Activated T-cell treated with anti-CD3 and anti-CD28 coated beads, Interleukin-2, amount 50 U/mL, for 4 hours (primary cell): ENCODE measurements around the gene MRAS. TPM values are rescaled to one million over a fixed set of nuclear protein-coding genes. Genes with fewer than 3 reads are reported as not detected.
"Not testable (repeated sequence)": the region's sequence is repeated elsewhere in the genome, so short reads cannot be mapped to it uniquely, and the experiment has no call there.

Experiments
- ATAC-seq, 2 donors: fragments of 200-7000 bp; cut with Tn5 transposase; one replicate each; pipeline ENCODE4 v1.10.0; 2021
- DNase-seq: peaks from one replicate; pipeline ENCODE4 v3.0.0-alpha.2; 2020
- H3K27me3 Mint-ChIP-seq: one replicate; pipeline ENCODE4 v1.8.0; 2021; ENCODE audit warnings: low read depth, mixed read lengths
- H3K36me3 Mint-ChIP-seq: one replicate; pipeline ENCODE4 v1.8.0; 2022; ENCODE audit warnings: mixed read lengths; ENCODE audit not compliant: insufficient read depth
- H3K4me1 Mint-ChIP-seq: one replicate; pipeline ENCODE4 v1.8.0; 2021; ENCODE audit warnings: low read depth, mixed read lengths
- H3K4me3 Mint-ChIP-seq: one replicate; pipeline ENCODE4 v1.8.0; 2021; ENCODE audit warnings: mild to moderate bottlenecking, moderate library complexity, mixed read lengths
- H3K9me3 Mint-ChIP-seq: one replicate; pipeline ENCODE4 v1.8.0; 2021; ENCODE audit warnings: mixed read lengths
- total RNA-seq, 3 donors: library from RNA; stranded (reverse); gene quantifications; one replicate each; pipeline ENCODE4 v1.2.1, GENCODE V29; 2021

The MRAS gene
- total RNA-seq, 3 donors from 2014 or later = 0.19 to 0.56 (median 0.34) TPM

- DNase-seq = no peak
- Mint-ChIP-seq H3K9me3 (no peaks in the 10 kb centered on the region), H3K4me1 (no peaks in the 10 kb centered on the region), H3K4me3 (no peak overlapping the region), H3K36me3 (no peaks in the 10 kb centered on the region), H3K27me3 (peaks cover 1% of the 10 kb centered on the region)
- ATAC-seq = no peak
Measured at GRCh38 chr3:138399766-138400165, 51.4 kb downstream of the MRAS start.

DNA sequence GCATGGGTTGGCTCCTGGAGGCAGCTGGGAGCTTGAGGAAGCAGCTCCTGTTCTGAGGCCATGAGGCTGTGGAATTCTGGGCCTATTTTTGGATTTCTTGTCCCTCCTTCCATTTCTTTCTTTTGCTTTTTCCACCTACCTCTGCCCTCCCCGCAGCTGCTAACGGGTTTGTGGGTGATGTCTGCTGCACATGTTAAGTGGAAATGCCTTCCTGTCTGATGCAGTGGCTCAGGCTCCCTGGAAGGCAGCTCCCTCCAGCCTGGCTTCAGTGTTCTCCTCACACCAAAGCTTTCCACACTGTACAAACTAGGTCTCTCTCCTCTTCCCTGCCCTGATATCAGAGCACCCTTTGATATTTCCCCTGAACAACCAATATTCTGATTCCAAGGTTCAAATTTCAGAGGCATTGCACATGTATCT lies 52.3 kb downstream of the MRAS start:
- DNase-seq (no peak), ATAC-seq (no peak)
- no peaks in the 10 kb centered on the region for H3K9me3 Mint-ChIP-seq
- H3K36me3 Mint-ChIP-seq = no peaks in the 10 kb centered on the region
- H3K4me3 Mint-ChIP-seq = no peak overlapping the region
- peaks cover 1% of the 10 kb centered on the region for H3K27me3 Mint-ChIP-seq
- H3K4me1 Mint-ChIP-seq = no peaks in the 10 kb centered on the region

DNA sequence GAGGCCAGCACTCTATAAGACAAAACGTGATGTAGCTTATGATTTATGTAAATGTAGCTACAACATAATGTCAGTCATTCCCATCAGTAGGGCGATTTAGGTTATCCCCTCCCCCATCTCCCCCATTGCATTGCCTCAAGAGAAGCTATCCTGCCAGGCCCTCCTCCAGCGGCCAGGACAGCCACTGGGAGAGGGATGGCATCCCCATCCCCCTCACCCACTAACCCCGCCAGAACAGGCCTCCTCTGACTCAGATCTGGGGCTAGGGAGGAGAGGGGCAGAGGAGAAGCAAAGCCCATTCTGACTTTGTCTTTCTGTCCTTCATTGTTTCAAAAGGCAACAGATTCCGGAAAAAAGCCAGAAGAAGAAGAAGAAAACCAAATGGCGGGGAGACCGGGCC lies 53.5 kb downstream of the MRAS start:
- no peak for DNase-seq
- H3K4me3 Mint-ChIP-seq = no peak overlapping the region
- ATAC-seq = no peak
- H3K4me1 Mint-ChIP-seq = no peaks in the 10 kb centered on the region
- H3K9me3 Mint-ChIP-seq = no peaks in the 10 kb centered on the region
- H3K36me3 Mint-ChIP-seq = no peaks in the 10 kb centered on the region
- H3K27me3 Mint-ChIP-seq = peaks cover 1% of the 10 kb centered on the region

DNA sequence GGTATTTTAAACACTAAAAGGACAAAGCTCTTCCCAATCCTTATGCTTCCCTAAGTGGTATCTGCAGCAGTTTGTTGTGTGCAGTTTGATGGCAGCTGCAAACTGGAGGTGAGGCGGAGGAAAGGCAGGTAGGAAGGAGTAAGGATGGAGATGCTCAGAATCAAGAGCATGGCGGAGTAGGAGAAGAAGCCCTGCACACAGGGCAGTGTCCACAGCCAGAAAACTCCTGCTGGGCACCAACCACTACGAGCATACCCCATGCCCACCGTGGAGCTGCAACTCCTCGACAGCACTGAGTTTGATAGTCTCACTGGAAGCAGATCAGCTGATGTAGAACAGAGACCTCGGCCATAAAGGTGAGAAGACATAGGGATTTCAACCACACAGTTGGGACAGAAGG lies 55.7 kb downstream of the MRAS start:
- ATAC-seq (no peak), DNase-seq (no peak)
- H3K36me3 Mint-ChIP-seq = no peaks in the 10 kb centered on the region
- no peaks in the 10 kb centered on the region for H3K9me3 Mint-ChIP-seq
- peaks cover 5% of the 10 kb centered on the region for H3K27me3 Mint-ChIP-seq
- H3K4me3 Mint-ChIP-seq = no peak overlapping the region
- no peaks in the 10 kb centered on the region for H3K4me1 Mint-ChIP-seq

DNA sequence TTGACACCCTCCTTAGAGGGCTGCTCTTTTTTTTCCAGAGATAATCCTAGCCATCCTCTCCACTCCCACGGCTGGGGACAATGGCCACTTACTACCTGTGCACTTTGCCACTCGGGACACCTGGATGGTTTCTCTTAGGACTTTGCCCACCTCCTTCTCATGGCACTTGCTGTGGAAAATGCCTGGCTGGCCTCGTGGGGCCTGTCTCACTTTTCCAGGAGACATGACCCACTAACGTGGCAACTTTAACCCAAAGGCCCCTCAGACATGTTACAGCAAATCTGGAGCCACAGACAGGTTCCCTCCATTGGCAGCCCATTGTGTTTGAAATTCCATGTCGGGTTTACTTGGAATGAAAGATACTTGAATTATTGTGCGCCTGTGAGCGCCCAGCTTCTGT lies 56.6 kb downstream of the MRAS start:
- H3K4me3 Mint-ChIP-seq = no peak overlapping the region
- no peaks in the 10 kb centered on the region for H3K4me1 Mint-ChIP-seq
- DNase-seq = no peak

DNA sequence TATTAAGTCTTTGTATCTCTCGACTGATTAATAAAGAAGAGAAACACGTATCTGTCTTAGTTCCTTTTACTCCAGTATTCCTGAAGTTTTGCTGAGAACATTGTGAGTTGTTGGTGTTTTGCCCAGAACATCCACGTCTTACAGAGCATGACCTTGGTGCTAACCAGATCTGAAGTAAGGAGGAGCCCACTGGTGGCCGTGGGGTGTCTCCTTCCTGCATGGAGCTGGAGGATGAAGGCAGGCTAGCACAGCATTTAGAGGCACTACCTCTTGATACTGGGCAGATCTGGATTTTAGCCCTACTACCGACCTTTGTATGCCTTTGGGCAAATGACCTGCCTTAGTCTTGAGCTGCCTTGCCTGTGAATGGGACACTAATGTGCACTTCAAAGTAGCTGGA lies 57.1 kb downstream of the MRAS start:
- H3K36me3 Mint-ChIP-seq = no peaks in the 10 kb centered on the region
- DNase-seq = no peak
- no peak overlapping the region for H3K4me3 Mint-ChIP-seq

More for the DNA sequence above, 56.6 kb downstream of the MRAS start:
- no peaks in the 10 kb centered on the region for H3K9me3 Mint-ChIP-seq
- no peak for ATAC-seq
- H3K36me3 Mint-ChIP-seq = no peaks in the 10 kb centered on the region
- peaks cover 6% of the 10 kb centered on the region for H3K27me3 Mint-ChIP-seq

DNA sequence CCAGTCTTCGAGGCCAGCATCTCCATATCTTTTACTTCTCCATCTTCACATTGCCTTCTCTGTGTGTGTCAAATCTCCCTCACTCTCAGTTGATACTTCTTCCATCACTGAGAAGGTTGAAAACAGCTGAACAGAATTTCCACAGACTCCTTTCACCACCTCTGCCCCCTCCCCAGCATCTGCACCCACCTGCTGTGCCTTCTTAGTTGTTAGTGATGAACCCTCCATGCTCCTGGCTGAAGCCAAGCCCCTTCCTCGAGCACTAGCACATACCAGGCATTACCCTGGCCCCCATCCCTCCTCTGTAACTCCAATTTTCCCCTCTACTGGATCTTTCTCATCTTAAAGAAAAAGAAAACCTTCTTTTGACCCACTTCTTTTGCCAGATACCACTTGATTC lies 58.2 kb downstream of the MRAS start:
- Mint-ChIP-seq H3K36me3 (no peaks in the 10 kb centered on the region), H3K4me1 (no peaks in the 10 kb centered on the region), H3K4me3 (no peak overlapping the region), H3K9me3 (no peaks in the 10 kb centered on the region), H3K27me3 (peaks cover 9% of the 10 kb centered on the region)
- ATAC-seq (no peak), DNase-seq (no peak)

More for the DNA sequence above, 57.1 kb downstream of the MRAS start:
- no peak for ATAC-seq
- no peaks in the 10 kb centered on the region for H3K9me3 Mint-ChIP-seq
- H3K27me3 Mint-ChIP-seq = peaks cover 10% of the 10 kb centered on the region
- H3K4me1 Mint-ChIP-seq = no peaks in the 10 kb centered on the region

DNA sequence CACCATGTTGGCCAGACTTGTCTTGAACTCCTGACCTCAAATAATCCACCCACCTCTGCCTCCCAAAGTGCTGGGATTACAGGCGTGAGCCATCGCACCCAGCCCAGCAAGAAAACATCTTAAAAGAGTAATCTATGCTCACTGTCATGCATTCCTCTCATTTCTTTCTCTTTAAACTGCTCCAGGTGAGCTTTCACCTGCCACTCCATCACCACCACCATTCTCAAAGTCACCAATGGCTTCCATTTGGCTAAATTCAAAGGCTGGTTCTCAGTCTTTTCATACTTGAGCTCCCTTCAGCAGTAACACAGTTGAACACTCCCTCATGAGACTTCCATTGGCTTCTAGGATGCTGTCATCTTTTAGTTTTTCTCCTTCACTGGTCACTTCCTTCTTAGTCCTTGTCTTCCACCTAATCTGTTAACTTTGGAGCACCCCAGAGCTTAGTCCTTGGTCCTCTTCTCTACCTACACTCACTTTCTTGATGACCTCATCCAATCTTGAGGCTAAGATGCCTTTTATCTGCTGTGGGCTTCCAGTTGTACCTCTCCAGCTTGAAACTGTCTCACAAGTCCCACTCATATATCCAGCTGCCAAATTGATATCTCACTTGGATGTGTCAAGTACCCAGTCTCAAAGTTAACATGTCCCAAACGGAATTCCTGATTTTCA lies 59.0 kb downstream of the MRAS start:
- Mint-ChIP-seq H3K27me3 (peaks cover 9% of the 10 kb centered on the region), H3K4me3 (no peak overlapping the region), H3K36me3 (no peaks in the 10 kb centered on the region), H3K9me3 (no peaks in the 10 kb centered on the region), H3K4me1 (no peaks in the 10 kb centered on the region)
- no peak for ATAC-seq
- no peak for DNase-seq

GRCh38 chr3:138408751-138409570 lies 60.6 kb downstream of the MRAS start:
- H3K4me3 Mint-ChIP-seq = no peak overlapping the region
- no peaks in the 10 kb centered on the region for H3K4me1 Mint-ChIP-seq
- DNase-seq (no peak), ATAC-seq (no peak)
- H3K9me3 Mint-ChIP-seq = no peaks in the 10 kb centered on the region
- H3K36me3 Mint-ChIP-seq = no peaks in the 10 kb centered on the region
- peaks cover 9% of the 10 kb centered on the region for H3K27me3 Mint-ChIP-seq

- H3K36me3 Mint-ChIP-seq = no peaks in the 10 kb centered on the region
- DNase-seq = no peak
- no peaks in the 10 kb centered on the region for H3K4me1 Mint-ChIP-seq
- no peaks in the 10 kb centered on the region for H3K9me3 Mint-ChIP-seq
- H3K27me3 Mint-ChIP-seq = peaks cover 14% of the 10 kb centered on the region
- no peak overlapping the region for H3K4me3 Mint-ChIP-seq
- ATAC-seq = no peak
Measured at GRCh38 chr3:138412821-138413551, 64.6 kb downstream of the MRAS start.

- not testable (repeated sequence) for H3K4me3 Mint-ChIP-seq
Measured at GRCh38 chr3:138416236-138416635, 67.9 kb downstream of the MRAS start.

DNA sequence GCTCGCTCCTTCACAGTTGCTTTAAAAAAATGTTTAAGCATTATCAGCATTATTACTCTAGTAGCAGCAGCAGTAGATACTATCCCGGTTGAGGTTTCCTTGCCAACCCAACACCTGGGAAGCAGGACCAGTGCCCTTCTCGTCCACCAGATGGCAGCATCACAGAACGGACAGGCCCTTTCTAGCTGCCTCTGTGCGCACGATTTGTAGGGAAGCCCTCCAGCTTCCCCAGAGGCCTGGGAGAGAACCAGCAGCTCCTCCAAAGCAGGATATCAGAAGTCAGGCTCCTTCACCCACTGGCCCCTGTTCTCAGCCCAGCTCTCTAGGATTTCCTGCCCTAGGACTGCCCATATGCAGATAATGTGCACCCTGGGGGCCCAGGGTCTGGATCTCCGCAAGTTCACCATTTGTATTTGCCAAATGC lies 69.2 kb downstream of the MRAS start:
- DNase-seq (peak; percentile 53), ATAC-seq (peak; percentile 84 to 85)
- H3K27me3 Mint-ChIP-seq = peaks cover 13% of the 10 kb centered on the region
- H3K9me3 Mint-ChIP-seq = no peaks in the 10 kb centered on the region
- H3K4me1 Mint-ChIP-seq = no peaks in the 10 kb centered on the region
- H3K4me3 Mint-ChIP-seq = no peak overlapping the region
- no peaks in the 10 kb centered on the region for H3K36me3 Mint-ChIP-seq

More at GRCh38 chr3:138416236-138416635, 67.9 kb downstream of the MRAS start:
- not testable (repeated sequence) for ATAC-seq, DNase-seq, H3K36me3 Mint-ChIP-seq, H3K9me3 Mint-ChIP-seq, H3K4me1 Mint-ChIP-seq
- H3K27me3 Mint-ChIP-seq = peaks cover 13% of the 10 kb centered on the region

DNA sequence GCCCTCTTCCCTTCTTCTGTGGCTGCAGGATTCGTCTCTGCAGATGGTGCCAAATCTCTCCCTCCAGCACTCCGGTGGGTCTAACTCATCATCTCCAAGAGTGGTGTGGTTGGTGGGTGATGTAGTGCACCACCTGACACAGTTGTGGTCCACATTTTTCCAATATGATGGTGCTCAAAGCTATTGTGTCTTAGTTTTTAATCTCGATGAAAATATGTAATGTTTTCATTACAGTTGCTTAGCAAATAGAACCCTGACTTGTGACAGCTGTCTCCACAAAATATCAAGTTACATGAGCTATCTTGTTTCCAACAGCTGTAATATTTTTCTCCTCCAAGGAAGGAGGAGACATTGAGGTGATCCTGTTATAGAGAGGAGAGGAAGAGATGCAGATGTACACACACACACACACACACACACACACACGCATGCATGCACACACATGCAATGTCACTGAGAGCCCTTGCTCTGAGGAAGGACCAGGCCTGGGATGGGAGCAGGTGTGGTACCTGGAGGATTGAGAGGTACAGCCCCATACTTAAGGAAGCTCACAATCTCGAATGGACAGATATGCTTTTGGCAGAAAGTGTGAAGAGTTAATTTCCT lies 70.3 kb downstream of the MRAS start:
- H3K27me3 Mint-ChIP-seq = peaks cover 13% of the 10 kb centered on the region
- H3K4me1 Mint-ChIP-seq = no peaks in the 10 kb centered on the region
- DNase-seq (no peak), ATAC-seq (no peak)
- no peak overlapping the region for H3K4me3 Mint-ChIP-seq
- no peaks in the 10 kb centered on the region for H3K9me3 Mint-ChIP-seq
- H3K36me3 Mint-ChIP-seq = no peaks in the 10 kb centered on the region

DNA sequence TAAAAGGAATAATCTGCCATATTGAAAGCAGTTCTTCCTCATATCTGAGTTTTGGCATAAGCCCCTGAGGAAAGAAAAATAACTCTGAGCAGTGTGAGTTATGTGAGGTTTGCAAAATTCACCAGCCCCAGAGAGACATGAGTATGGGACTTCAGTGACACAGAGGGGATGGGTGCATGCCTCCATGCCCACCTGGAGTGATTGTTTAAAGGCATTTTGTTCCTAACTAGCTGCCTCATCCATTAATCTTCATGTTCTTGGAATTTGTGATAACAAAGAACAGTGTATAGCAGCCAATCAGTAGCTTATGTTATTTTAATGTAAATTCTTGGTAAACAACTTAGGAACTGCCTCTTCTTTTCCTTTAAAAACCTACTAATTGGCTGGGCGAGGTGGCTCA lies 74.9 kb downstream of the MRAS start:
- DNase-seq (no peak), ATAC-seq (no peak)
- Mint-ChIP-seq H3K9me3 (no peaks in the 10 kb centered on the region), H3K27me3 (peaks cover 4% of the 10 kb centered on the region), H3K4me1 (no peaks in the 10 kb centered on the region), H3K36me3 (no peaks in the 10 kb centered on the region), H3K4me3 (no peak overlapping the region)
